K562 (cell line): ENCODE results near the gene GPNMB. TPM values are rescaled to one million over a fixed set of nuclear protein-coding genes. Genes with fewer than 3 reads are reported as not detected.

Experiments
- GABPB1 ChIP-seq: sonication (generic); formaldehyde crosslinking; IDR thresholded peaks from 2 replicates; pipeline ENCODE4 v1.8.0; 2022; ENCODE audit warnings: mild to moderate bottlenecking, missing genetic modification reagents
- GATAD2A ChIP-seq: fragments of 450-650 bp; IDR thresholded peaks from 2 replicates; pipeline ENCODE4 v1.6.1; 2017
- POLR2H ChIP-seq: IDR thresholded peaks from 2 replicates; pipeline ENCODE4 v1.6.1; 2016; ENCODE audit warnings: missing genetic modification characterization, low read depth, mild to moderate bottlenecking, control low read depth, missing compliant biosample characterization, moderate library complexity
- RAD51 ChIP-seq: fragments of 450-650 bp; IDR thresholded peaks from 2 replicates; pipeline ENCODE4 v1.7.1; 2016; ENCODE audit warnings: low read depth, mild to moderate bottlenecking, borderline replicate concordance
- RBFOX2 ChIP-seq: fragments of 200-400 bp; formaldehyde crosslinking; IDR thresholded peaks from 2 replicates; pipeline ENCODE4 v1.6.1; 2017; ENCODE audit warnings: low read depth, mild to moderate bottlenecking, low read length, moderate library complexity
- RBM17 ChIP-seq: fragments of 200-400 bp; formaldehyde crosslinking; IDR thresholded peaks from 2 replicates; pipeline ENCODE4 v1.6.1; 2017; ENCODE audit warnings: low read depth, mild to moderate bottlenecking, low read length, borderline replicate concordance
- RUNX1 ChIP-seq: sonication (generic); IDR thresholded peaks from 2 replicates; pipeline ENCODE4 v1.6.1; 2016; ENCODE audit warnings: antibody characterized with exemption, low read depth
- TGIF2 ChIP-seq: sonication (generic); formaldehyde crosslinking; IDR thresholded peaks from 2 replicates; pipeline ENCODE4 v1.8.1; 2022; ENCODE audit warnings: mild to moderate bottlenecking, missing genetic modification reagents, moderate library complexity
- TRIM28 ChIP-seq: fragments of 450-650 bp; IDR thresholded peaks from 2 replicates; pipeline ENCODE4 v1.6.1; 2017
- YBX1 ChIP-seq: fragments of 450-650 bp; IDR thresholded peaks from 2 replicates; pipeline ENCODE4 v1.7.1; 2016; ENCODE audit warnings: mild to moderate bottlenecking
- ZC3H4 ChIP-seq: sonication (generic); formaldehyde crosslinking; IDR thresholded peaks from 2 replicates; pipeline ENCODE4 v1.9.0; 2021; ENCODE audit warnings: missing genetic modification reagents, borderline replicate concordance
- ZFX ChIP-seq: sonication (generic); formaldehyde crosslinking; IDR thresholded peaks from 2 replicates; pipeline ENCODE4 v1.8.0; 2022; ENCODE audit warnings: mild to moderate bottlenecking, missing genetic modification reagents, moderate library complexity
- ZKSCAN3 ChIP-seq: fragments of 250-450 bp; sonication (Bioruptor Pico); IDR thresholded peaks from 2 replicates; pipeline ENCODE4 v1.4.0; 2020
- ZNF217 ChIP-seq: sonication (generic); formaldehyde crosslinking; IDR thresholded peaks from 2 replicates; pipeline ENCODE4 v1.8.0; 2022; ENCODE audit warnings: mild to moderate bottlenecking, missing genetic modification reagents
- polyA plus RNA-seq, 8 experiments: library from polyadenylated mRNA; depleted of rRNA in 4 of 8; stranded (reverse) in 5 of 8; unstranded in 3 of 8; fragments of >200 nt; fragmentation: Nextera tagmentation in 2 of 8; fragmentation: Illumina TruSeq in 1 of 8; extraction: Ambion mirVana in 2 of 8; extraction: Trizol in 1 of 8; gene quantifications; 2 replicates each; pipeline versions ENCODE4 v1.2.1 to v1.2.3, GENCODE V29; 2011 to 2014; ENCODE audit warnings: inconsistent platforms in 1 of 8, missing spikeins in 1 of 8
- total RNA-seq, 7 experiments: library from RNA; depleted of rRNA in 6 of 7; stranded (reverse); fragments of >200 nt in 6 of 7; fragmentation: Illumina TruSeq in 2 of 7; extraction: Trizol in 2 of 7; gene quantifications; 2 replicates each; pipeline versions ENCODE4 v1.2.1 to v1.2.3, GENCODE V29; 2011 to 2021; ENCODE audit warnings: low replicate concordance in 1 of 7
- TF ChIP-seq, protein P1 (sequence below): fragments of 450-650 bp; IDR thresholded peaks from 2 replicates; pipeline ENCODE4 v1.6.1; 2018; ENCODE audit warnings: mild to moderate bottlenecking, low read depth; ENCODE audit not compliant: partially characterized antibody
- TF ChIP-seq, protein P2 (sequence below): sonication (generic); formaldehyde crosslinking; IDR thresholded peaks from 2 replicates; pipeline ENCODE4 v1.8.0; 2022; ENCODE audit warnings: mild to moderate bottlenecking, low read depth, missing genetic modification reagents
- TF ChIP-seq, protein P3 (sequence below), 2 experiments: fragments of 450-650 bp; IDR thresholded peaks; 2 replicates each; pipeline ENCODE4 v1.6.1; 2016; ENCODE audit warnings: mild to moderate bottlenecking in 2 of 2, borderline replicate concordance in 1 of 2, low read depth in 1 of 2, moderate library complexity in 1 of 2

Gene GPNMB
- total and polyA plus RNA-seq, 9 of the 15 experiments (the other 6 are each of a cell fraction or from before 2014, with no cell fraction given) = 0.15 to 0.72 (median 0.33) TPM

DNA sequence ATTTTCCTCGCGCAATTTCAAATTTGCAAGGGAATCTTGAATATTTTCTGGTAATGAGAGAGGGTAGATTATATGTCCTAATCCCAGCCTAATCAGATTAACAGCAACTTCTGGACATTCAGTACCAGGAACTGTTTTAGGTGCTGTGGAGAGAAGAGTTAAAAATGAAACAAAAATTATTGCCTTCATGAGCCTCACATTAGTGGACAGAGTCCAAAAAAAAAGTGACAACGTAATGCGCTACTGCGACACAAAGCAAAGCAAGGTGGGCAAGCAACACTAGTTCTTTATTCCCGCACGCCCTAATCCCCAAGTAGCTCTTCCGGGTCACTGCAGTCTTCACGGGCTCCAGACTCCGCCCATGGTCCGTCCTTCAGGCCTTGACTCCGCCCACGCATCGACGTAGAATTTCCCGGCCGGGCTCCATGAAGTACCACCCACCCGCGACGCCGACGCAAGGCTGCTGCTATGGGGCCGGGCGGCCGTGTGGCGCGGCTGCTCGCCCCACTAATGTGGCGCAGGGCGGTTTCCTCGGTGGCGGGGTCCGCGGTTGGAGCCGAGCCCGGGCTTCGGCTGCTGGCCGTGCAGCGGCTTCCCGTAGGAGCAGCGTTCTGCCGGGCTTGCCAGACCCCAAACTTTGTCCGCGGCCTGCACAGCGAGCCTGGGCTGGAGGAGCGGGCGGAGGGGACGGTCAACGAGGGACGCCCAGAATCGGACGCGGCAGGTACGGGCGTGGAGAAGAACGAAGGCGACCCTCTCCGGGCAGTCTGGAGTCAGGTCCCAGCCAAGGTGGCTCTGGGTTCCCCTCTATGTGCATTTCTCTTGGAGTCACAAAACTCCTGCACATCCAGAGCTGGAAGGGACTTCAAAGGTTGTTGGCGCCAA lies 52.6 kb downstream of the GPNMB start, which contains the start of gene MALSU1 (continued):
- TF ChIP-seq RBFOX2 (peak; percentile 97), GABPB1 (CRISPR knock-in tag) (peak; percentile 97), ZKSCAN3 (CRISPR knock-in tag) (no peak), YBX1 (no peak), RAD51 (no peak), ZNF217 (CRISPR knock-in tag) (no peak), RBM17 (no peak), ZFX (peak; percentile 98), TGIF2 (CRISPR knock-in tag) (no peak), POLR2H (peak; percentile 81), RUNX1 (no peak), ZC3H4 (no peak), GATAD2A (no peak), TRIM28 (no peak)
- TF ChIP-seq, protein P1, sequence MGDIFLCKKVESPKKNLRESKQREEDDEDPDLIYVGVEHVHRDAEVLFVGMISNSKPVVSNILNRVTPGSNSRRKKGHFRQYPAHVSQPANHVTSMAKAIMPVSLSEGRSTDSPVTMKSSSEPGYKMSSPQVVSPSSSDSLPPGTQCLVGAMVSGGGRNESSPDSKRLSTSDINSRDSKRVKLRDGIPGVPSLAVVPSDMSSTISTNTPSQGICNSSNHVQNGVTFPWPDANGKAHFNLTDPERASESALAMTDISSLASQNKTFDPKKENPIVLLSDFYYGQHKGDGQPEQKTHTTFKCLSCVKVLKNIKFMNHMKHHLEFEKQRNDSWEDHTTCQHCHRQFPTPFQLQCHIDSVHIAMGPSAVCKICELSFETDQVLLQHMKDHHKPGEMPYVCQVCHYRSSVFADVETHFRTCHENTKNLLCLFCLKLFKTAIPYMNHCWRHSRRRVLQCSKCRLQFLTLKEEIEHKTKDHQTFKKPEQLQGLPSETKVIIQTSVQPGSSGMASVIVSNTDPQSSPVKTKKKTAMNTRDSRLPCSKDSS = no peak
- TF ChIP-seq, protein P2, sequence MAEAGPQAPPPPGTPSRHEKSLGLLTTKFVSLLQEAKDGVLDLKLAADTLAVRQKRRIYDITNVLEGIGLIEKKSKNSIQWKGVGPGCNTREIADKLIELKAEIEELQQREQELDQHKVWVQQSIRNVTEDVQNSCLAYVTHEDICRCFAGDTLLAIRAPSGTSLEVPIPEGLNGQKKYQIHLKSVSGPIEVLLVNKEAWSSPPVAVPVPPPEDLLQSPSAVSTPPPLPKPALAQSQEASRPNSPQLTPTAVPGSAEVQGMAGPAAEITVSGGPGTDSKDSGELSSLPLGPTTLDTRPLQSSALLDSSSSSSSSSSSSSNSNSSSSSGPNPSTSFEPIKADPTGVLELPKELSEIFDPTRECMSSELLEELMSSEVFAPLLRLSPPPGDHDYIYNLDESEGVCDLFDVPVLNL (CRISPR knock-in tag) = no peak
- TF ChIP-seq, protein P3, sequence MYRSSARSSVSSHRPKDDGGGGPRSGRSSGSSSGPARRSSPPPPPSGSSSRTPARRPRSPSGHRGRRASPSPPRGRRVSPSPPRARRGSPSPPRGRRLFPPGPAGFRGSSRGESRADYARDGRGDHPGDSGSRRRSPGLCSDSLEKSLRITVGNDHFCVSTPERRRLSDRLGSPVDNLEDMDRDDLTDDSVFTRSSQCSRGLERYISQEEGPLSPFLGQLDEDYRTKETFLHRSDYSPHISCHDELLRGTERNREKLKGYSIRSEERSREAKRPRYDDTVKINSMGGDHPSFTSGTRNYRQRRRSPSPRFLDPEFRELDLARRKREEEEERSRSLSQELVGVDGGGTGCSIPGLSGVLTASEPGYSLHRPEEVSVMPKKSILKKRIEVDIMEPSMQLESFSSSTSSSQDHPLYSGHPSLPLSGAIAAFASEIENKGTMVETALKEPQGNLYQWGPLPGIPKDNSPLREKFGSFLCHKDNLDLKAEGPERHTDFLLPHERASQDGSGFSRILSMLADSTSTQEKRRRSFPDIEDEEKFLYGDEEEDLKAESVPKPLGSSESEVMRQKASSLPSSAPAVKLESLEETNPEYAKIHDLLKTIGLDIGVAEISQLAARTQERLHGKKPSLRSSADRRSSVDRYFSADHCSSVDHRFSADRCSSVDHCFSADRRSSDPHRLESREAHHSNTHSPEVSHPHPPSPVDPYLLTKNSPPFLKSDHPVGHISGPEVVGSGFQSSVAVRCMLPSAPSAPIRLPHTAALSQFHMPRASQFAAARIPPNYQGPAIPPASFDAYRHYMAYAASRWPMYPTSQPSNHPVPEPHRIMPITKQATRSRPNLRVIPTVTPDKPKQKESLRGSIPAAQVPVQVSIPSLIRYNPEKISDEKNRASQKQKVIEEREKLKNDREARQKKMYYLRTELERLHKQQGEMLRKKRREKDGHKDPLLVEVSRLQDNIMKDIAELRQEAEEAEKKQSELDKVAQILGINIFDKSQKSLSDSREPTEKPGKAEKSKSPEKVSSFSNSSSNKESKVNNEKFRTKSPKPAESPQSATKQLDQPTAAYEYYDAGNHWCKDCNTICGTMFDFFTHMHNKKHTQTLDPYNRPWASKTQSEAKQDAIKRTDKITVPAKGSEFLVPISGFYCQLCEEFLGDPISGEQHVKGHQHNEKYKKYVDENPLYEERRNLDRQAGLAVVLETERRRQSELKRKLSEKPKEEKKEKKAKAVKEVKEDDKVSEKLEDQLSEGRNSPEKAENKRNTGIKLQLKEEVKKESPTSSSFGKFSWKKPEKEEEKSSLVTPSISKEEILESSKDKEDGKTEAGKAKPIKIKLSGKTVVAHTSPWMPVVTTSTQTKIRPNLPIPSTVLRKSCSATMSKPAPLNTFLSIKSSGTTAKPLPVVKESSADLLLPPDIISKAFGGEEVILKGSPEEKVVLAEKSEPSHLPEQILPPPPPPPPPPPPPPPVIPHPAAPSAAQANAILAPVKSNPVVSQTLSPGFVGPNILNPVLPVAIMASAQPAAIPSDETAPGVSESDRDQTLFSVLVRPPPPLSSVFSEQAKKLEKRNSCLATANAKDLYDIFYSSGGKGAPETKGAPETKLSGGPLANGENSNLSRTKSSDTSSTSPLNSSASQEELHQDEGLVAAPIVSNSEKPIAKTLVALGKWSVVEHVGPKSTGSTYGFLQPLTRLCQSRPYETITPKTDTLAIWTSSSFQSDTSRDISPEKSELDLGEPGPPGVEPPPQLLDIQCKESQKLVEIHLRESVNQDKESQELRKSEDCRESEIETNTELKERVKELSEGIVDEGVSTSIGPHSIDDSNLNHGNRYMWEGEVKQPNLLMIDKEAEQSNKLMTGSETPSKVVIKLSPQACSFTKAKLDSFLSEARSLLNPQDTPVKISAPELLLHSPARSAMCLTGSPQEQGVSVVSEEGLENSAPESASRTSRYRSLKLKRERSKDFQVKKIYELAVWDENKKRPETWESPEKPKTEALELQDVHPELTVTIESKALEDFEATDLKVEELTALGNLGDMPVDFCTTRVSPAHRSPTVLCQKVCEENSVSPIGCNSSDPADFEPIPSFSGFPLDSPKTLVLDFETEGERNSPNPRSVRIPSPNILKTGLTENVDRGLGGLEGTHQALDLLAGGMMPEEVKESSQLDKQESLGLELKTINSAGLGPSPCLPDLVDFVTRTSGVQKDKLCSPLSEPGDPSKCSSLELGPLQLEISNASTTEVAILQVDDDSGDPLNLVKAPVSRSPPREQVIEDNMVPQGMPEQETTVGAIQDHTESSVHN (IDR thresholded peaks at IDR 0.05; ENCODE audit: borderline replicate concordance in 1 of 2, low read depth in 1 of 2) = no peak
